Measurements from ENCODE around the gene CDH4.

CDH4 gene

DNA sequence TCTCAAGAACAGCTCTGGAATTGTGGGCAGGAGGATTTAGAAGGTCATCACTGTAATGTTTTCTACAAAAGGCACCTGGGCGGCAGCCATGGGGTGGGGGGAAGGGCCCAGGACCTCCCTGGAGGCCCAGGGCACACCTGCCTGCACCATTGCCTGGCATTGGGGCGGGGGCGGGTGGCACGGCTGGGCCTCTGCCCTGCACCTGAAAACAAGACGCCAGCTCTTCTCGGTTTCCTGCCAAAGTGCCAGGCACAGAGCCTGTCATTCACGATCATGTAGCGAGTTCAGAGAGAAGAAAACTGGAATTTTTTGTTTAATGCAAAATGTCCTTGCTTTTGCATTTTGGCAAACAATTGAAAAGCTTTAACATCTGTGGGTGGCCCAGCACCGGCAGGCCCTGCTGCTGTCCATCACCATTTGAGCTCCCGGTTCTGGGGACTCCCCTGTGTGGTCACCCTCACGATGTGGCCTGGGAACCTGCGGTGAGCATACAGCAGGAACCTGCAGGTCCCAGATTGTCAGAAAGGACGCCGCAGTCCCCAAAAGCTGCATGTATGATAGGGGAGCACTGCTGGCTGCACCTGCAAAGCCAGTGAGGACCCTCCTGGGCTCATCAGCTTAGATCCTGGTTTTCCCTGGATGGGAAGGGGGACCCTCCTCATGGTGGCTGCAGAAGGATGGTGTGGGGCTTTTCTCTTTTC lies 262.9 kb downstream of the CDH4 start:
- no peak for DNase-seq (ENCODE audit: low read depth, low spot score)

GRCh38 chr20:61515922-61516321 lies 263.9 kb downstream of the CDH4 start:
- DNase-seq (ENCODE audit: low read depth, low spot score), result no peak

- no peak for DNase-seq (ENCODE audit: low read depth, low spot score)
These were observed 264.5 kb downstream of the CDH4 start for GRCh38 chr20:61516346-61517208.

DNA sequence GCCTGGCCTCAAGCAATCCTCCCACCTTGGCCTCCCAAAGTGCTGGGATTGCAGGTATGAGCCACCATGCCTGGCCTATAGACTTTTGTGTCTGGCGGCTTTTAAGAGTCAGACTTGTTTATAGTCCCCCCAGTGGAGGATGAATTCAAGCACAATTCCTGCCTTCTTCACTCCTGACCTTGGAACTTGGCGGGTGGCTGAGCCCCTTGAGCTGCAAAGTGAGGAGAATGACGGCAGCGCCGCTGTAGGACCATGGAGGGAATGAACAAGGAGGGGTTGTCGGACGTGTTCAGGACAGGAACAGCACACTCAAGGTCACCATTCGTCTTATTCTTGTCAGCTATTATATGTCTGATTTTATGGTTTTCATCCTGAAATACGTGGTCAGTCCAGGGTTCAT lies 265.4 kb downstream of the CDH4 start:
- DNase-seq (ENCODE audit: low read depth, low spot score), result no peak

DNA sequence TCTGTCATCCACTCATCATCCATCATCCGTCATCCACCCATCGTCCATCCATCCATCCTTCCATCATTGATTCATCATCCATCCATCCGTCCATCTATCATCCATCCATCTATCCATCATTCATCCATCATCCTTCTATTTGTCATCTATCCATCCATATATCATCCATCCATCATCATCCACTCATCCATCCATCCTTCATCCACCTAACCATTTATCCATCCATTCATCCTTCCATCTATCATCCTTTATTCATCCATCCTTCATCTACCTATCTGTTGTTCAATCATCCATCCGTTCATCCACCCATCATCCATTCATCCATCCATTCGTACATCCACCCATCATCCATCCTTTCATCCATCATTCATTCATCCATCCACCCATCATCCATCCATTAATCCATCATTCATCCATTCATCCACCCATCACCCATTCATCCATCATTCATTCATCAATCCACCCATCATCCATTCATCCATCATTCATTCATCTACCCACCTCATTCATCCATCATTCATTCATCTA lies 266.4 kb downstream of the CDH4 start:
- no peak for DNase-seq (ENCODE audit: low read depth, low spot score)

- DNase-seq (ENCODE audit: low read depth, low spot score), result no peak
These were observed 267.4 kb downstream of the CDH4 start for GRCh38 chr20:61519488-61519887.

GRCh38 chr20:61520076-61520892 lies 268.2 kb downstream of the CDH4 start:
- DNase-seq (ENCODE audit: low read depth, low spot score), result no peak

- DNase-seq (ENCODE audit: low read depth, low spot score), result no peak
These were observed 268.9 kb downstream of the CDH4 start for GRCh38 chr20:61520893-61521460.

DNA sequence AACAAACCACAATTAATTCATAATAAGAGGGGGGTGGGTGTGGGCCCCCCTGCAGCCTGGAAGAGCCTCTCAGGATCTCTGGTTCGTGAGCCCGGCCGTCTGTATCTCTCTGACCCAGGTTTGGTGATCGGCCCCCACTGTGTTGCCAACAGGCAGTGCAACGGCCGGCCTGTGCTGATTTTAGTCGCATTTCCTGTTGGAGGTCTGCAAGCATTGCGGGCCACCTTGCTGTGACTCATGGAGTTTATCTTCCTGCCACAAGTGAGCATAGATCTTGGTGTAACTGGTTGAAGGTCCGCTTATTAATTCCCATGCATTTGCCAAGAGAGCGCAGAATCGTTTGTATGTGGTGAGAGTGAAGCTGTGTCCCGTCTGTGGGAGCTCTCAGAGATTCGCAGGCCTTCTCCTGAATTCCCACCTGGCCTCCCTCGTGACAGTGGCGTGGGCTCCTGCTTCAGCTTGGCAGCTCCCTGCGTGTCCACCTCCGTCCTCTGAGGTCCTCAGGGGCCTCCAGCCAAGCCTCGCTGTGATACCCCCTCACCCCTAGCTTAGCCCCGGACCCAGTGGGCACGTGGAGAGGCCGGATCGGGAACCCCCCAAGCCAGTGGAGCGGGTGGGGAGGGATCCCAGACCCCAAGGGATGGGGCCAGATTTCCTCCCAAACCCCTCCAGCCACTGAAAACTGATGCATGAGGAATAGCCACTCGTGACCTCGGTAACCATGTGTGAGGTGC lies 269.8 kb downstream of the CDH4 start:
- DNase-seq (ENCODE audit: low read depth, low spot score), result no peak

DNA sequence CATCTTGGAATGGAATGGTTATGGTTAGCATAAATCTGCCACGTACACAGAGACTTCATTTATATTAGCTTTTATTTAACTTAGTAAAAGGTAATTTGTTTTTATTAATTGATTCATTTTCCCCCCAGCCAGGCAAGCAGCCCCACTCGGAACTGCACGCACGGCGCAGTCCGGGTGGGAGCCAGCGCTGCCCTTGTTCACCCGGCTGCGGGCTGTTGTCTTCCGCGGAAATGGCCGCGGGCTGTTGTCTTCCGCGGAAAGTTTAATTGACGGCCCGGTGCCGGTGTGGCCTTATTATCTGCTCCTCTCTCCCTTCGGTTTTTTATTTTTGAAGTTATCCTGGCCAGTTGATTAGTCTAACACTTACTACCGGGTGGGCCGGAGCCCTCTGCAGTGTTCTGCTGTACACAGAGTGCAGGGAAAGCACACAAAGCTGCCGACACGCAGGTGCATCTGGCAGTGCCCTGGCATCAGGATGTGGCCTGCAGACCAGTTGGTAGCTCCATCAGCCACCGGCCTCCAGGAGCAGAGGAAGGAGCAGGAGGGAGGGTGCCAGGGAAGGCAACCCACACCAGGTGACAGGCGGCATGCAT lies 270.5 kb downstream of the CDH4 start:
- no peak for DNase-seq (ENCODE audit: low read depth, low spot score)

DNA sequence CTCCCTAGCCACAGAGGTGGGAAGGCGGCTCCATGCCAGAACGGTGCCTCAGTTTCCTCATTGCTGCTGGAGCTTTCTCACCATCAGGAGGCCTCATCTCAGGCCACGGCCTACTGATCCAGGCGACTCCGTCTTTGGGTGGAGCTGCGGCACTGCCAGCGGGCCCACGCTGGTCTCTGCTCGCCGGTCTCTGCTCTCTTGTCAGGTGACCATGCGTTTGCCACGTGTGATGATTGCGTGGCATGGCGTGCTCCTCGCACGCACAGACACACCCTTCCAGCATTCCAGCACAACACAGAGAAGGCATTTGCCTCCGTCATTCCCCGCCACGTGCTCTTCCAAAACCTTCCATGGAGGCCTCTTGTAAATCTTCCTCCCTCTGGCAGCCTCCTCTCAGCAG lies 271.1 kb downstream of the CDH4 start:
- DNase-seq (ENCODE audit: low read depth, low spot score), result no peak

- no peak for DNase-seq (ENCODE audit: low read depth, low spot score)
These were observed 273.0 kb downstream of the CDH4 start for GRCh38 chr20:61524951-61525666.

GRCh38 chr20:61525781-61526431 lies 273.8 kb downstream of the CDH4 start:
- no peak for DNase-seq (ENCODE audit: low read depth, low spot score)

DNA sequence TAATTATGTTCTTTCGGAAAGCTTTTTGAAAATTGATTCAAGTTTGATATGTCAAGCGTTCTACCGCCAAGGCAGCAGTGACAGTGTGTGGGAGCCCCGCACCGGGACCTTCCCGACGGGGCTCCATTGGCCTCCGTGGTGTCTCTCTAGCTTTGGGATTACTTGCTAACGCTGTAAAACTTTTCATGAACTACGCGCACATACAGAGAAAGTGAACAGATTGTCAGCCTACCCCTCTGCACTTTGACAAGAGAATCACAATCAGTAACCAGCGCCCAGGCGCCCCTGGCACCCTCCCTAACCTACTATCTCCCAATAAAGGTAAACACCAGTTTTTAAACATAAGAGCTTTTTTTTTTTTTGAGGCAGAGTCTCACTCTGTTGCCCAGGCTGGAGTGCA lies 274.8 kb downstream of the CDH4 start:
- no peak for DNase-seq (ENCODE audit: low read depth, low spot score)

DNA sequence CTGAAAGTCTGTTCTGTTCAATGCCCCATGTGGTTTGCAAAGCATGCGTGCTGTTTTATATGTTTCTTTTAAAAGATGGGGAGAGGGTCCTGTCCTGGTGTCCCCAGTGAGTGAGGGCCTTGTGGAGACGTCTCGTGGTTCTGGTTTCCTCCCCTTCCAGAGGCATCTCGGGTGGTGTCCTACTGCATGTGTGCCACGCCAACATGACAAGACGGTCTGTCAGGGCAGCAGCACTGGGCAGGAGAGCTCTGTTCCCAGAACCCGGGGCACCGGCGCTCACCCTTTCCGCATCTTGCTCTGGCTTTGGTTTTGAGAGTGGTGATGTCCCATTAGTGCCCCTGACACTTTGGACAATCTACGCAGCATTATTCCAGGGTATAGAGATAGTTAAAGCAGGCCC lies 275.6 kb downstream of the CDH4 start:
- DNase-seq (ENCODE audit: low read depth, low spot score), result no peak

DNA sequence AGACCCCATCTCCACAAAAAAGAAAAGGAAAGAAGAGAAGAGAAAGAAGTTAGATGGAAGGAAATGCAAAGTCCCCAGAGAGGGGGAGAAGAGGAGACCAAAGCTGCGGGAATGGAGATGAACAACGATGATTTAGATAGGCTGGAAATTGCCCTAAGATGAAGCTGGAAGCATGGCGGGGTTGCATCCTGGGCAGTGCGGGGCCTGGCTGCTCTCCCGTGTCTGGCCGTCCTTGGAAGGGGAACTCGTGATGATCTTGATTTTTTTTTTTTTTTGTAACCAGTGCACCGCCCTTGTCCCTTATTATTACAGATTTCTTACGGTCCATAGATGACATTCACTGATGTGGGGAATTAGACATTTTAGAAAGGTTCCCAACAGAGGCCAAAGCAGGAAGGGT lies 276.5 kb downstream of the CDH4 start:
- no peak for DNase-seq (ENCODE audit: low read depth, low spot score)

- DNase-seq (ENCODE audit: low read depth, low spot score), result no peak
These were observed 277.3 kb downstream of the CDH4 start for GRCh38 chr20:61529354-61529753.

DNA sequence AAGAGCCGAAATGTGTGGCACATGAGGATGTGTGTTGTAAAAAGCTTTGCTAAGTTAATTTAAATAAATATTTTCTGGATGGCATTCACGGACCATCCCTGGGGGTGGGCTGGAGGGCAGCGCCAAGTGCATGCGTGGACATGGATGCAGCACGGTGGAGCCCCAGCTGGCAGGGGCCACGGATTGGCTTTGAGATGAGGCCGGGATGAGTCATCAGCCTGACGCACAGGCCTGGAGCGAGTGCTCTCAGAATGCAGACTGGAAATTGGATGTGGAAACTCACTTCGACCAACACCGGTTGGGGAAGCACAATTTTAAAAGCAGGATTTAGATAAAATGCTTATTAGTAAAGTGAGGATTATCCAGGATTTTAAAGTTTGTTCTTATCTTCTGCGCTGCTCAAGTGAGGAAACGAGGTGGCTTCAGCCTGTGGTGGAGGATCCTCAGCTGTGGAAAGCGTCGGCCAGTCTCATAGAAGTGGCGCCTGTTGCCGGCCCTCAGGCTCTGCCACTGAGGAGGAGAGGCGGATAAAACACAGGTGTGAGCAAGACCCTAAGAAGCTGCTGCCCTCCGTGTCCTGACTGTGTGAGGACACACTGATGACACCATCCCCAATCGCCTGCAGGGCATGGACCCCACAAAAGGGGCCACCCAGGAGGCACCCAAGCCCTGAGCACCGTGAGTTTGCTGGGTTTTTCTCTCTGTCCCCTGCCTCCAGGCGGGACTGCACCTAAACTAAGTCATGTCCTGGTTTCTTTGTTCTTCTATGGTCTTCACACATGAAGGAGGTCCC lies 279.7 kb downstream of the CDH4 start:
- DNase-seq (ENCODE audit: low read depth, low spot score), result no peak

DNA sequence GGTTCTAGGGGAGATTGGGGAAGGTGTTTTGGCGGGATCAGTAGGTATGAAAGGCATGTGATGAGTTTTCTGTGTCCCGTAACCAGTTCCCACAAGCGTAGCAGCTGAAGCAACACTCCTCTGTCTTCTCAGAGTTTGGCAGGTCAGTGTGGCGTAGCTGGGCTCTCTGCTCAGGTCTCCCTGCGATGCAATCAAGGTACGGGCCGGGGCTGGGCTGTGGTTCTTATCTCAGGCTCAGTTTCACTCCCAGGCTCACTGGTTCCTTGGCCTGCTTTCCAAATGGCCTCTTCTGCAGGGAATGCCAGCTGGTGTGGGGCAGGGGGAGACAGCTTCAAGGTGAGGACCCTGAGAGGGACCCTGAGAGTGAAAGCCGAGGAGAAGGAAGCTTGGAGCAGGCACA lies 280.7 kb downstream of the CDH4 start:
- DNase-seq (ENCODE audit: low read depth, low spot score), result no peak
